HG03045 (cell line): ENCODE measurements around the gene KRTAP1-3.
"Not testable (repeated sequence)": the region's sequence is repeated elsewhere in the genome, so short reads cannot be mapped to it uniquely, and the experiment has no call there.

Experiments used
- ATAC-seq: cut with Tn5 transposase; IDR thresholded peaks from one replicate; pipeline ENCODE4 v1.9.1; 2021; ENCODE audit warnings: mild to moderate bottlenecking, moderate library complexity; ENCODE audit not compliant: unreplicated experiment

KRTAP1-3 gene

DNA sequence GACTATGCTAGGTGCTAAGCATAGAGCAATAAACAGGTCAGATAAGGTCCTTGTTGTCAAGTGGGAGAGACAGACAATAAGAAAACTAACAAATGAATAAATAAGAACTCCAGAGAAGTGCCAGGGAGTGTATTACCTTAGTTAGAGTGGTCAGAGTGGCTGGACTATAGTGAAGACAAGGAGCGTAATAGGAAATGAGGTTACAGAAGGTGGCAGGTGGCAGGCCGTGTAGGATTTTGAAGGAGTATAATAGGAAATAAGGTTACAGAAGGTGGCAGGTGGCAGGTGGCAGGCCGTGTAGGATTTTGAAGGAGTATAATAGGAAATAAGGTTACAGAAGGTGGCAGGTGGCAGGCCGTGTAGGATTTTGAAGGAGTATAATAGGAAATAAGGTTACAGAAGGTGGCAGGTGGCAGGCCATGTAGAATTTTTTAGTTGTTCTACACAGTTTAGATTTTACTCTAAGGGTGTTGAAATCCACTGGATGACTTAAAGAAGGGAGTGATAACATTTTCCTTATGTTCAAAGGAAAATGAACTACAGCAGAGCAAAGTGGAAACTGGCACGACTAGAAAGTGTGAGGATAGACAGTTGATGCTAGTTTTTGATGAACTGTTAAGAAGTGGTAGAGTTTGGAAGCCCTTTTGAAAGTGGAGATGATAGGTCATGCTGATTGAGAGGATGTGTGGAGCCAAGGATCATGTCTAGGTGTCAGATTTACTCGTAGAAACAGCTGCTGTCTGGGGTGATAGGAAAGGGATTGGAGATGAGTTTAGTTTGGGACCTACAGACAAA, 22.2 kb downstream of the KRTAP1-3 start:
- no peak for ATAC-seq

- ATAC-seq: no peak
These were observed 24.2 kb downstream of the KRTAP1-3 start for GRCh38 chr17:41010441-41010840.

- ATAC-seq: no peak
These were observed 24.7 kb downstream of the KRTAP1-3 start for GRCh38 chr17:41009936-41010335.

DNA sequence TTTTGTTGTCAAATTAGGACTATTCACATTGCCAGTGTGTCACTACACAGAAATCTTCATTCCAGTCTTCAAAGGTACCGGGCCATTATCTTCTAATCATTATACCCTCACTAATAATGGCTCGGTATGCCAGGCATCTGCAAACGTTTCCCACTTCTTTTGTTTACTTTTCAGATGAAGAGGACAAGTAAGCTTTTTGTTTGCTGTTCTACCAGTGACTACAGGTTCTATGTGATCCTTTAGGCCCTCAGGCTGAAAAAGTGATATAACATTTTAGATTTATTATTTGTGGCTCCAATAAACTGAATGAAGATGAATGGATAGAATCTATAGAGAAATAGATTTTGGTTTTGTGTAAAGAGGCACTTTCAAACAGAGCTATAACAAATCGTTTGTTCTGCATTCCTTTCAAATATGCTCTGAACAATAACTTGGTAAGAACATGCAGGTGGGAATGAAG, 25.3 kb downstream of the KRTAP1-3 start:
- no peak for ATAC-seq

DNA sequence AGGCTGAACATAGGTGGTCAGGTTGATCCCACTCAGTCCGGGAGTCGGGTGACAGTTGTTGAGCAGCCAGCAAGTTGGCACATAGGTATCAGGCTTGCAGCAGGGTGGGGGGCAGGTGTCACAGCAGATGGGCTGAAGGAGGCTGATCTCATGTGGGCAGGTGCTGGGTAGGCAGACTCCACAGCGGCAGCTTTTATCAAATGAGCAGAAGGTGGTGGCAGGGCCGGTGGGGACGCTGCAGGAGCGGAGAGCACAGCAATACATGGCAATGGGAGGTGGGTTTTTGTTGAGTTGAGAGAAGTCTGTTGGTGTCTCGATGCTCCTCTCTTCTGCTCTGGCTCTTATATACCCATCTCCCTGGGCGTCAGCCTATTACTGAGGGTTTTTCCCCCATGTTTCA, 25.9 kb downstream of the KRTAP1-3 start, which contains the start of gene KRTAP3-1:
Gene KRTAP3-1, minus strand, starts transcription at position 318 of the 400 bp plus-strand sequence. Its CDS starts 54 bp downstream, at position 264.
- ATAC-seq: no peak

- no peak for ATAC-seq
These were observed 30.3 kb downstream of the KRTAP1-3 start for GRCh38 chr17:41004397-41004796.

DNA sequence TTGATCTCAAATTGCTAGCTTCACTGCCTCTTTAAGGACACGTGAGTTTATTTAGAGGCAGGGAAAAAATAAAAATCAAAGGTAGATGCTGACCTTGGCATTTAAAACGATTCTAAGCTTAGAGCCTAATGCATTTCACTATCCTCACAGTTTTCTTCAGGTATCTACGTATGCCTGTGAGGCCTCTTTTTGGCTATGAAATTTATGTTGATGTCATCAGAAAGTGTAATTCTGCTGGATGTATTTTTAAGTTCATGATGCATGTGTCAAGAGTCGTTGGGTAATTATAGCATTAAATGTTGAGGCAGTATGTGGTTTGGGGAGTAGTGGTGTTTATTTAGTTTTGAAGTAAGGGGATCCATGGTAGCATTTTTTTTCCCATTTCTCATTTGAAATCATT, 30.7 kb downstream of the KRTAP1-3 start:
- no peak for ATAC-seq

- ATAC-seq: no peak
These were observed 31.9 kb downstream of the KRTAP1-3 start for GRCh38 chr17:41002814-41003213.

DNA sequence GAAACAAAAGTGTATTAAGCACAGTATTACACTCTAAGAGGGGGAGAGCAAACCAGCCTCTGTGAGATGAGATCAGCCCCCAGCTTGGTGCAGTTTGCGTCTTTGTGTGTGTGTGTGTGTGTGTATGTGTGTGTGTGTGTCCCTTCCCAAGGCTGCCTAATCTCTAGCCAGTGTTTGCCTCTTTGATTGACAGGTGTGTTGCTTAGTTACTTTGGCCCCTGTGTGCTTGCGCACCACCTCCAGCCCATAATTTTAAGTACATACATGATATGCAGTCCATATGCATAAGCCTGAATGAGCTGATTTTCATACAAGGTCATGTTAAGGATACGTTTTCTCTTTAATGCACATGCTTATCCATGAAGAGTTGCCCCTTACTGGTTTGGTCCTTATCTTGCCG, 32.9 kb downstream of the KRTAP1-3 start:
- no peak for ATAC-seq

- ATAC-seq: not testable (repeated sequence)
These were observed 35.1 kb downstream of the KRTAP1-3 start, which contains the start of gene KRTAP3-2 for GRCh38 chr17:40999563-40999962. Gene KRTAP3-2 (minus strand): TSS chr17:40999906. CDS start chr17:40999853, 53 bp downstream.

DNA sequence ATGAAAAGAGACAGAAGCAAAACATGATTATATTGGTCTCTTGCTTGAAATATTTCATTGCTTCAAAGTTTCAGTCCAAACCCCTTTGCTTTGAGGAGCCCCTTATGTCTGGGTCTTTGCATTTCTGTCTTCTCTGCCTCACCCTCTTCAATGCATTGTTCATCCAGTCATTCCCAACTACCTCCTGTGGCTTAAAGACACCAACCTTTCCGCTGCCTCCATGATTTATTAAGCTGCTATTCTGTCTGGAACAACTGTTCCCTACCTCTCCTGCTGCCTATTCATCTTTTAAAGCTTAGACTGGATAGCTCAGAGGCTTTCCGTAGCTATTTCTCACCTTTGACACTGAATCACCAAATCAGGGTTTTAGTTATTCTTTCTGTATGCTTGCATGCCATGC, 37.3 kb downstream of the KRTAP1-3 start:
- ATAC-seq: no peak

DNA sequence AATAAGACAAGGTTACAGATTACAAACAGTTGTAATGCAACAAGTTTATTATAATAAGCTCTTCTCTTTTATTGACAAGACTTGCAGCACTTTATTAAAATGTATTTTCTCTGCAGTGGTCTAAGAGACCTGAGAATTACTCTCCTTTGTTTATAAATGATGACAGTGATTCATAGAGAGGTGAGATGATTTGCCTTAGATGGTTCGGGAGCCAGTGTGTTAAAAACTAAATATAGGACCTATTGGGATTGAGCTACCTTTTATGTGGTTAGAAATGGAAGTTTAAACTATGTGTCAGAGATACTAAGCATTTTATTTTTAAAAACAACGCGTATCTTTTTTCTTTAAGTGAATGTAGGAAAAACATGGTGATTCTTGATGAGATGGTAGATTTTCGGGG, 37.8 kb downstream of the KRTAP1-3 start:
- ATAC-seq: no peak

GRCh38 chr17:40995116-40995515, 39.6 kb downstream of the KRTAP1-3 start:
- ATAC-seq: no peak

- ATAC-seq: no peak
These were observed 40.8 kb downstream of the KRTAP1-3 start, which contains the start of gene KRTAP3-3 for GRCh38 chr17:40993839-40994238. Gene KRTAP3-3 (minus strand): TSS chr17:40994164. CDS start chr17:40994097, 67 bp downstream.

DNA sequence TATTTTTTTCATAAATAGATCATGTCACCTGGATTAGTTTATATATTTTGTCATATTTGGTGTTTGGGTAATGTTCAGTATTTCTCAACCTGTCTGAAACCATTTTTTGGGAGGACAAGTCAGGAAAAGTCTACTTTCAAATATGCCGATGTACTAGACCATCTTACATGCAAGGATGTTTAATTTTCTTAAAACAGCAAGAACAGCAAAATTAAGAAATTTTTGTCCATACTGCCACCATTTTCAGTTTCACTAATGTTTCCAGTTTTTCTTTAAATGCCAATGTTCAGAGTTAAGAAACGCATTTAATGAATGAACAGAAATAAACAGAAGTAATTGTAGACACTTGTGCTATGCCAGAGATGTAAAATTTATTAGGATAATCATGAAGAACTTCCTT, 41.6 kb downstream of the KRTAP1-3 start:
- no peak for ATAC-seq

DNA sequence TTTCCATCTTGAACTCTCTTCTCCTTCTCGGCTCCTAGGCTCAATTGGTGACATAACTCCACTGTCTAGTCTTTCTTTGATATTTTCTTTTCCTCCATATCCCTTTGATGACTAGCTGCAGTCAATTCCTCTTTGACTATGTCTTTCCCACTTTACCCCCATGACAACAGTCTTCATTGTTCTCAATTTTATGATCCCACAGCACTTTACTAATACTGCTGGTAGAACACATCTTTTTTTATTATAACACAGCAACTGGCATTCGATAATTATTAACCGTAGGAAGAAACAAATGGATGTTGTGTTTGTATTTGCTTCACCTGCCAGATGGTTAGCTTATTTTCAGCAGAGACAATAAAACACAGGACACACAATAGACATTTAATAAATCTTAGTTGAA, 42.0 kb downstream of the KRTAP1-3 start:
- no peak for ATAC-seq

- no peak for ATAC-seq
These were observed 47.8 kb downstream of the KRTAP1-3 start for GRCh38 chr17:40986920-40987319.

GRCh38 chr17:40984226-40984625, 50.4 kb downstream of the KRTAP1-3 start, which contains the start of gene KRT40:
Gene KRT40 (minus strand): TSS chr17:40984326. CDS start chr17:40984273, 53 bp downstream.
- no peak for ATAC-seq
